Esophagus squamous epithelium (tissue), 4 donors: ENCODE results near the gene DUSP8.

ENCODE experiments used
- POLR2A ChIP-seq, 4 donors: fragments of 450-650 bp; IDR thresholded peaks; one replicate each; pipeline ENCODE4 v1.6.1; 2017; ENCODE audit warnings: antibody characterized with exemption in 4 of 4, mild to moderate bottlenecking in 4 of 4, moderate library complexity in 3 of 4
- TF ChIP-seq, protein P1 (sequence below), 6 experiments: fragments of 450-650 bp in 4 of 6; fragments of 200-600 bp in 2 of 6; sonication (generic) in 2 of 6; IDR thresholded peaks; one replicate each; pipeline ENCODE4 v1.5.1; 2016 to 2019; ENCODE audit warnings: antibody characterized with exemption in 6 of 6, mild to moderate bottlenecking in 4 of 6, moderate library complexity in 4 of 6

DNA sequence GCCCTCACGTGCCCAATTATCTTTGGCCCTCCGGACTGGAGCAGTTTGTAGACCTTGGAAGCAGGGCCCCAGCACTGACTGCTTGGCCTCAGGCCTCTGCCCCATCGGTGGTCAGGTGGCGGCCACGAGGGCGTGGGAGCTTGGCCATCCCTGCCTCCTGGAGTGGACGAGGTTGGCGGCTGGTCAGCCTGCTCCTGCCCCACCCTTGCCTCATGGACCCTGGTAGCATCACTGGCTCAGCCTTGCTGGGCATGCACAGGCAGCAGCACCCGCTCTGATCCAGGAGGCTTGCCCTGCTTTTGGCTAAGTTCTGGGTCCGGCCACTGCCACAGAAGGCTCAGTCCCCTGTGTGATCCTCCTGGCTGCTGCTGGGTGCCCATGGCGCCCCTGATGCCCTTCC is 32.1 kb upstream of the DUSP8 start:
- TF ChIP-seq POLR2A (IDR thresholded peaks at IDR 0.05): no peak
- TF ChIP-seq, protein P1, sequence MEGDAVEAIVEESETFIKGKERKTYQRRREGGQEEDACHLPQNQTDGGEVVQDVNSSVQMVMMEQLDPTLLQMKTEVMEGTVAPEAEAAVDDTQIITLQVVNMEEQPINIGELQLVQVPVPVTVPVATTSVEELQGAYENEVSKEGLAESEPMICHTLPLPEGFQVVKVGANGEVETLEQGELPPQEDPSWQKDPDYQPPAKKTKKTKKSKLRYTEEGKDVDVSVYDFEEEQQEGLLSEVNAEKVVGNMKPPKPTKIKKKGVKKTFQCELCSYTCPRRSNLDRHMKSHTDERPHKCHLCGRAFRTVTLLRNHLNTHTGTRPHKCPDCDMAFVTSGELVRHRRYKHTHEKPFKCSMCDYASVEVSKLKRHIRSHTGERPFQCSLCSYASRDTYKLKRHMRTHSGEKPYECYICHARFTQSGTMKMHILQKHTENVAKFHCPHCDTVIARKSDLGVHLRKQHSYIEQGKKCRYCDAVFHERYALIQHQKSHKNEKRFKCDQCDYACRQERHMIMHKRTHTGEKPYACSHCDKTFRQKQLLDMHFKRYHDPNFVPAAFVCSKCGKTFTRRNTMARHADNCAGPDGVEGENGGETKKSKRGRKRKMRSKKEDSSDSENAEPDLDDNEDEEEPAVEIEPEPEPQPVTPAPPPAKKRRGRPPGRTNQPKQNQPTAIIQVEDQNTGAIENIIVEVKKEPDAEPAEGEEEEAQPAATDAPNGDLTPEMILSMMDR (IDR thresholded peaks at IDR 0.05): no peak
